ENCODE results near the gene STK32B. TPM values are rescaled to one million over a fixed set of nuclear protein-coding genes. Genes with fewer than 3 reads are reported as not detected.

STK32B gene
- 38.5 TPM for total RNA-seq

GRCh38 chr4:5051278-5052203 lies at the start of gene STK32B:
TSS of gene STK32B (plus strand) at chr4:5051480.

GRCh38 chr4:5019274-5019673 lies 32.0 kb upstream of the STK32B start, which contains the start of gene CYTL1:
TSS of gene CYTL1 (minus strand) at chr4:5019458. CDS start at chr4:5019445, 13 bp downstream.

Small RNA genes lying within 50 kb of the gene (small RNA-seq; reads per million reads assigned to genes)
- not detected for gene RF00019 (ENCODE audit: low replicate concordance)

Other genes with a start within 250 kb of the STK32B start
- gene MSX1, start 191.8 kb upstream of the STK32B start, total RNA-seq, result 0.63 TPM
- gene CYTL1, start 32.0 kb upstream of the STK32B start, total RNA-seq, result not detected